Astrocyte of the hippocampus (primary cell): ENCODE results near the gene ATXN2.
"Not testable (repeated sequence)": the region's sequence is repeated elsewhere in the genome, so short reads cannot be mapped to it uniquely, and the experiment has no call there.

Experiments used
- DNase-seq: peaks from one replicate; pipeline ENCODE4 v3.0.0; 2011; ENCODE audit warnings: low read depth, low spot score

Gene ATXN2

DNA sequence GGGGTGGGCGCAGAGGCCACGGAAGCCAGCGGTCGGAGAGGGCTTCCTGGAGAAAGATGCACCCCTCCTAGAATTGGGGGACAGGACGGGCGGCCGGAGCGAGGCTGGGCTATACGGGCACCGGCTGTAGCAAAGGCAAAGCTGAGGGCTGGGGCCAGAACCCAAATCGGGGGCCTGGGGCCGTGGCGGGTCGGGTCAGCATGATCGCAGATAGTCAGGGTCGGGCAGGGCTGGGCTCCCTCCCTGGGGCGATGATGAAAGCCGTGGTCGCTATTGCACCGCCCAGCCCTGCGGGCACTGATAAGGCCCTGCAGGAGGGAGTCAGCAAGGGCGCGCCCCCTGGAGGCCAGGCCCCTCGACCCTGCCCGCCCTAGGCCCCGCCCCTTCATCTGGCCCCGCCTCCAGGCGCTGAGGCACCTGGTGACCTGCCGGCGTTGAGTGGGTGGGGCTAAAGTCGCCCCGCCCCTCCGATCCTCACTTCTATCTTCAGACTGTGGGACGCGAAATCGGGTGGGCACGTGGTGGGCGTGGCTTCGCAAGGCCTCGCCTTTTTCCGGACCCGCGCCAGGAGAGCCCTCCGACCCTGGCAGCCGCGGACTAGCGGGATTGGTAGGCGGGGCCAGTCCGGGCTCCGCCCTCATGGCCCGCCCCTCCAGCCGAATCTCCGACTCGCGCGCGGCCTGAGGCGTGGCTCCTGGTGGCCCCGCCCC lies 193.8 kb downstream of the ATXN2 start:
- DNase-seq, result peak; percentile 96

DNA sequence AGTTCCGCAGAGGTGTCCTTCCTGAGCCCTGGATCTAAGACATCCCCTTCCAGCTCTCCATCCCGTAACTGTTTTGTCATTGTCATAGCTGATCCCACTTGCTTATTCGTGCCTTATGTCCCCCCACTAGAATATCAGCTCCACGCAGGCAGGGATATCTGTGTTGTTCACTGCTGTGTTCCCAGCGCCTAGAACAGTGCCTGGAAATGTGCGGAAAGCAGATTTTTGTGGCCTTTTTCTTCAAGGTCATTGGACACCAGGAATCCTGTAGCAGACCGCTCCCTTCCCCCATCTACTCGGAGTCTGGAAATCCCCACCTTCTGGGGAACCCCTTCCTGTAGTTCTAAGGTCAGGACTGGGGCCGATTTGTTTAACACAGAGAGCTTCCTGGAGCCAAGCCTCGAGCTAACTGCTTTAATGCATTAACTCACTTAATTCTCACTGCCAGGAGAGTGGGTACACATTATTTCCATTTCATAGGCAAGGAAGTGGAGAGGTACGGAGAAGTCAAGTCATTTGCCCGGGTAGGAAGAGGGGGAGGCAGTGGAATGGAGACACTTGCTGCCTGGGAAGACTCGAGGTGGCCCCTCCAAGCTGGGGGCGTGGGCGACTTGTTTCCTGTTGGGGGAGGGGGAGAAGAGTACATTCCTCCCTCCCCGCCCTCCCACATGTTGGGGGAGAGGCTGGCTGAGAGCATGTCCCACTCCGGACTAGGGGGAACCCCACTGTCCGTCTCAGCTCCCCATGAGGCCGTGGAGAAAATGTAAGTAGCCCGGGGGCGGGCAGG lies 194.6 kb downstream of the ATXN2 start:
- peak; percentile 40 for DNase-seq

DNA sequence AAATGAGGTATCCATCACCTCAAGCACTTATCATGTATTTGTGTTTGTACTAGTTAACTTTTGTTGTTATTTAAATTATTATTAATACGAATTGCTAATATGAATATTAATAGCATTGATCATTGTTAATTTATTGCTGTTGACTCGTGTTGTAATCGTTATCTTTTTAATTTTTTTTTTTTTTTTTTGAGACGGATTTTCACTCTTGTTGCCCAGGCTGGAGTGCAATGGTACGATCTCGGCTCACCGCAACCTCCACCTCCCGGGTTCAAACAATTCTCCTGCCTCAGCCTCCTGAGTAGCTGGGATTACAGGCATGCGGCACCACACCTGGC lies 196.7 kb downstream of the ATXN2 start:
- not testable (repeated sequence) for DNase-seq
